ENCODE results near the gene SPPL2C.

Gene SPPL2C, protein sequence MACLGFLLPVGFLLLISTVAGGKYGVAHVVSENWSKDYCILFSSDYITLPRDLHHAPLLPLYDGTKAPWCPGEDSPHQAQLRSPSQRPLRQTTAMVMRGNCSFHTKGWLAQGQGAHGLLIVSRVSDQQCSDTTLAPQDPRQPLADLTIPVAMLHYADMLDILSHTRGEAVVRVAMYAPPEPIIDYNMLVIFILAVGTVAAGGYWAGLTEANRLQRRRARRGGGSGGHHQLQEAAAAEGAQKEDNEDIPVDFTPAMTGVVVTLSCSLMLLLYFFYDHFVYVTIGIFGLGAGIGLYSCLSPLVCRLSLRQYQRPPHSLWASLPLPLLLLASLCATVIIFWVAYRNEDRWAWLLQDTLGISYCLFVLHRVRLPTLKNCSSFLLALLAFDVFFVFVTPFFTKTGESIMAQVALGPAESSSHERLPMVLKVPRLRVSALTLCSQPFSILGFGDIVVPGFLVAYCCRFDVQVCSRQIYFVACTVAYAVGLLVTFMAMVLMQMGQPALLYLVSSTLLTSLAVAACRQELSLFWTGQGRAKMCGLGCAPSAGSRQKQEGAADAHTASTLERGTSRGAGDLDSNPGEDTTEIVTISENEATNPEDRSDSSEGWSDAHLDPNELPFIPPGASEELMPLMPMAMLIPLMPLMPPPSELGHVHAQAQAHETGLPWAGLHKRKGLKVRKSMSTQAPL

DNA sequence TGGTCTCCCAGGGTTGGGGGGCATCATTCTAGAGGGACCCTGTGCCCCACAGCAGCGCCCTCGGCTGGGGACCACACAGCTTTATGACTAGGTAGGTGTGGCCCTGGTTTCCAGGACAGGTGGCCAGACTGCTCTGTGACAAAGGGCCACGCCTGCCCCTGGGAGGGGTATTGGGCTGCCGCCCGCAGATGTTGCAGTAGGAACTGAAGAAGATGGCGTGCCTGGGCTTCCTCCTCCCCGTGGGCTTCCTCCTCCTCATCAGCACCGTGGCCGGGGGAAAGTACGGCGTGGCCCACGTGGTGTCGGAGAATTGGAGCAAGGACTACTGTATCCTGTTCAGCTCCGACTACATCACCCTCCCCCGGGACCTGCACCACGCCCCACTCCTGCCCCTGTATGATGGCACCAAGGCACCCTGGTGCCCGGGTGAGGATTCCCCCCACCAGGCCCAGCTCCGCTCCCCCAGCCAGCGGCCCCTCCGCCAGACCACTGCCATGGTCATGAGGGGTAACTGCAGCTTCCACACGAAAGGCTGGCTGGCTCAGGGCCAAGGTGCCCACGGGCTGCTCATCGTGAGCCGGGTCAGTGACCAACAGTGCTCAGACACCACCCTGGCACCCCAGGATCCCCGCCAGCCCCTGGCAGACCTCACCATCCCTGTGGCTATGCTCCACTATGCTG, at the start of gene SPPL2C:
SPPL2C (plus strand) TSS at position 187 of the 681 bp plus-strand sequence; CDS start at position 213, 26 bp downstream.
- H3K27me3 Mint-ChIP-seq: peaks cover 8% of the 10 kb centered on the region
- CTCF ChIA-PET: no interaction called here
- no peaks in the 10 kb centered on the region for H3K36me3 Mint-ChIP-seq
- H3K4me1 Mint-ChIP-seq: no peaks in the 10 kb centered on the region
- no peak for DNase-seq
- no peak within 1 kb of the TSS for H3K4me3 Mint-ChIP-seq
- no peak within 1 kb of the TSS for H3K27ac Mint-ChIP-seq
- H3K9me3 Mint-ChIP-seq: no peaks in the 10 kb centered on the region

DNA sequence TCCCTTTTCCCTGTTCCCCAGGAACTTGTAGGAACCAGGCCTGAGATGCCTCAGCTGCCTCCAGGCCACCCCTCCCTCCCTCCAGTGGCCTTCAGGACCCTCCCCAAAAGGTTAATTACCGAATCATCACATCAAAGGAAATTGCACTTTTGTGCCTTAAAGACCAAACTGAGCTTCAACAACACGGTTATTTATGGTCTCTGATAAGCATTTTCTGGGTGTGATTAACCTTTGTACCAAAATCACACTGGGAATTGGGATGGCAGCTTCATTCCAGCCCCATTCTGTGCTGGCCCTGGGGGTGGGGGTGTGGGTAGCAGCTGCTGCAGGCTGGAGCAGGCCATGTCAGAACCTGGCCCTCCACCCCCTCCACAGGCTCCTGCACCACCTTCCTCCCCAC, 43.9 kb upstream of the SPPL2C start:
- Mint-ChIP-seq H3K27me3 (peaks cover 52% of the 10 kb centered on the region), H3K4me3 (no peak overlapping the region), H3K9me3 (no peaks in the 10 kb centered on the region), H3K4me1 (no peaks in the 10 kb centered on the region), H3K36me3 (no peaks in the 10 kb centered on the region), H3K27ac (no peak overlapping the region)
- CTCF ChIA-PET: no interaction called here
- DNase-seq: no peak

DNA sequence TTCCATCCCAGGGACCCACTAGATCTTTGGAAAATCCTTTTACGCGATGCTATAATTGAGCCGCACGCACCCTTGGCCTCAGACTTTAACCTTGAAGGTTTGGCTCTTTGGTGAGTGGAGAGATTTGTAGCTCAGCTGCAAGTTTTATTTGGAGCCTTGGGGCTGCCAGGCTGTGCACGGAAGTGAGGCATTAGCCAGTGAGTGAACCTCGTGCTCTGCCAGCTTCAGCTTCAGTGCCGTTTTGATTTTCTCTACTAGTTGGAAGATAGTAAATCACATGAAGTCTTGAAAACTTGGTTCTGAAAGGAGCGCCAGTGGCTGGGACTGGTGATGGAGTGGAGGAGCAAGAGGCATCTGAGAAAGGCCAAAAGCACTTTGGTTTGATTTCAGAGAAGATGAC, 43.3 kb upstream of the SPPL2C start:
- Mint-ChIP-seq H3K27me3 (peaks cover 47% of the 10 kb centered on the region), H3K36me3 (no peaks in the 10 kb centered on the region), H3K27ac (no peak overlapping the region), H3K4me1 (no peaks in the 10 kb centered on the region), H3K9me3 (no peaks in the 10 kb centered on the region), H3K4me3 (no peak overlapping the region)
- DNase-seq: no peak
- CTCF ChIA-PET: no interaction called here

DNA sequence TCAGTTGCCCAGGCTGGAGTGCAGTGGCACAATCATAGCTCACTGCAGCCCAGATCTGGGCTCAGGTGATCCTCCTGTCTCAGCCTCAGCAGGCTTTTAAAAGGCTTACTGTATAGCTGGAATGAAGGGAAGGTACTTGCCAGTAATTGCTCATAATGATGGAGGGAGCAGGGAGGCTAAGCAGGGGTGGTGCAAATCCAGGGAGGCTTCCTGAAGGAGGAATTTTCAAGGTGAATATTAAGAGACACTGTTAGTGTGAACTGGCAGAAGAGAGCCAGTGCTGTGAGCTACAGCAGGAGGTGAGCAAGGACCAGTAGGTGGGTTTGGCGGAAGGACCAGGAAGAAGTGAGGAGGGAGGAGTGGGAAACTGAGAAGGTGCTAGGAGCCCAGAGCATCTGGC, 35.8 kb upstream of the SPPL2C start:
- Mint-ChIP-seq H3K36me3 (no peaks in the 10 kb centered on the region), H3K27me3 (peaks cover 41% of the 10 kb centered on the region), H3K9me3 (no peaks in the 10 kb centered on the region), H3K4me3 (no peak overlapping the region), H3K27ac (no peak overlapping the region), H3K4me1 (no peaks in the 10 kb centered on the region)
- DNase-seq: no peak
- CTCF ChIA-PET: no interaction called here

DNA sequence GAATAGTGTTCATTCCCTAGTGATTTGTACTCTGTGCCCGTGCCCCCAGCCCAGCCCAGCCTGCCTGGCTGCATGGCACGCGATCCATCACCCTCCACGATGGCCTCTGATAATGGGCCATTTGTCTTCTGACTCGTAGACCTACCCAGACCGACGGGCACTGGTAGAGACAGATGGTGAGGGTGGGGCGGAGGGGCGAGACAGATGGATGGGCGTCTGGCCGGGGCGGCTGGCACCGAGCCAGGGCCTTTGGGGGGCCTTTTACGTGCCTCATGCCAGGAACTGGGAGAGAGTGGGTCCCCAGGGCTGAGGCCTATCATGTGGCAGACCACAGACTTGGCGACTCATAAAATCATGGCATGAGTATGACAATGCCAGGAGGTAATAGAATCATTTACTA, 35.2 kb upstream of the SPPL2C start:
- Mint-ChIP-seq H3K4me3 (no peak overlapping the region), H3K27ac (no peak overlapping the region), H3K27me3 (peaks cover 42% of the 10 kb centered on the region), H3K36me3 (no peaks in the 10 kb centered on the region), H3K4me1 (no peaks in the 10 kb centered on the region), H3K9me3 (no peaks in the 10 kb centered on the region)
- no peak for DNase-seq
- CTCF ChIA-PET: no interaction called here

DNA sequence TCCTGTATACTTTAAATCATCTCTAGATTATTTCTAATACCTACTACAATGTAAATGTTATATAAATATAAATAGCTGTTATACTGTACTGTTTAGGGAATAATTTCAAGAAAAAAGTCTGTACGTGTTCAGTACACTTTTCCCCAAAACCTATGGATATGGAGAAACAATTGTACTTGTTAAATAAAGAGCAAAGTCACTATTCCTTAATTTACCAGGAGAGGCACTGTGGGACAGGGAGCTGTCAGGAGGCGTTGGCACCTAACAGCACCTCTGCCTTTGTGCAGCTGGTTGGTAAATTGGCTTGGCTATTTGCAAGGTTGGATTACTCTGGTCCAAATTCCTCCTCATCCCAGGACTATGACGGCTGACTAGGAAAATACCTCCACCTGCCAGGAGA, 32.6 kb upstream of the SPPL2C start:
- Mint-ChIP-seq H3K36me3 (no peaks in the 10 kb centered on the region), H3K4me1 (no peaks in the 10 kb centered on the region), H3K27me3 (peaks cover 38% of the 10 kb centered on the region), H3K9me3 (no peaks in the 10 kb centered on the region), H3K27ac (no peak overlapping the region), H3K4me3 (no peak overlapping the region)
- CTCF ChIA-PET: interaction anchor here (1.2 kb wide), 1 partner anchor 20 kb away, joined by 5 read pairs; no protein-coding TSS in a partner anchor
- no peak for DNase-seq

DNA sequence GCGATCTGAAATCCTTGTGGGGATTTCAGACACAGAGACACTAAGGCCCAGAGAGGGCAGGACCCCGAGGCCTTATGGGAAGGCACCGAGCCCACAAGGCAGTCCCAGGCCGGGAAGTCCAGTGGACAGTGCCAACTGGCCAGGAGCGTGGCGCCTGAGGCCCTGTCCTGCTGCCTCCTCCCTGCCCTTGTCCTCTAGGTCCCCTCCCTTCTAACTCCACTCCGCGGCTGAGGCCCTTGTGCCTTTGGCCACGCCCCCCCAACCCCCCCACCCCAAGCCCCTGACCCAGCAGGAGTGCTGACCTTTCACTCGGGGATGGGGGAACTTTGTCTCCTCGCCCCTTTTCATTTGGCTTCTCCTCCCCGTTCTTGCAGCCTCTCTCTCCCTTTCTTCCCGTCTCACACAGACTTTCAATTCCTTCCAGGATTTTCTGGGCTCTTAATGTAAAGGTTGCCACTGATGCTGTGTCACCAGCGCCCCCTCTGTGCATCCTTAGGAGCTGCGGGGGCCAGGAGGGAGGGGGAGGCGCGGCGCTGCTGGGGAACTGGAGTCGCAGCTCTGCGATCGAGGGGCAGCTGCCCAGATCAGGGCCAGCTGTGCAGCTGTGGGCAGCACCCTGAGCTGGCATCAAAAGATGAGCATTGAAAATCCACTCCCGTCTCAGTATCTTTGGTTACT, 31.5 kb upstream of the SPPL2C start:
- Mint-ChIP-seq H3K4me1 (no peaks in the 10 kb centered on the region), H3K9me3 (no peaks in the 10 kb centered on the region), H3K36me3 (no peaks in the 10 kb centered on the region), H3K27me3 (peaks cover 37% of the 10 kb centered on the region), H3K4me3 (no peak overlapping the region), H3K27ac (no peak overlapping the region)
- no peak for DNase-seq
- CTCF ChIA-PET: no interaction called here

DNA sequence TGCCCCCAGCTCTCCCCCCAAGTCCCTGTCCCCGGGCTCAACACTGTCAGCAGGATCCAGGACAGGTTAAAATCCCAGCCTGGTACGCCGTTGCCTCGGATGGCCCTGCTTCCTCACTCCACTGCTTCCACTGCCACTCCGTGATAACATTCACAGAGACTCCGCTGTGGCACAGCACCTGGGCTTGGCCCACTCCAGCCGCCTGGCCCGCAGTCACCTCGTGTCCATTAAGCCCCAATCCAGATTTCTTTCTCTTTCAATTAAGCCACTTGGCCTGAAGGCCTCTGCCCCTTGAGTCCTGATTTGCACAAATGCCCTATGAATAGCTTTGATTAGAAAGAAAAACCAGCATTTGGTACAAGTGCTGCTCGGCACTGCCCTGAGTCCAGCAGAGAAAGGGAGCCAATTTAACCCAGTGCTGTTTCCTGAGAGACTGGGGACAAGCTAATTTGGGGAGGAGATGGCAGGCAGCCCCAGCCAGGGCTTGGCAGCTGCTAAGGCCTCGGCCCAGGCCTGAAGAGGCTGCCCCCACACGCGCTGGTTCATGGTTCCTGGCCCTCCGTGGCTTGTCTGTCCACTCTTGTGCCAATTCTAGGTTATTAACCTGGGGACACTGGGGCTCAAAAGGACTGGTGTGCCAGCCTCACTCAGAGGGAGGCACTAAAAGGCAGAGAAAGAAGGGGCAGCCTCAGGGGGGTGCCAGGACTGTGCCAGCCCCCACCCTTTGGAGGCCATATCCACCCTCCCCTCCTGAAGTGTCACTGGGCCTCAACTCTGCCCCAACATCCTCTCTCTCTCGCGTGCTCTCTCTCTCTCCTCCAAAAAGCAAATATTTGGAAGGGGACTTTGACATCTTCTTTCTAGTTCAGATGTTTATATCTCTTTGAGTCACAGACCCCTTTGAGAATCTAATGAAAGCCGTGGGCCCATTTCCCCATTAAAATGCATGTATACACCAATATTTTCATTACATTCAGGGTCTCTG, 29.8 kb upstream of the SPPL2C start:
- no peak for DNase-seq
- Mint-ChIP-seq H3K4me3 (no peak overlapping the region), H3K27ac (no peak overlapping the region), H3K4me1 (no peaks in the 10 kb centered on the region), H3K36me3 (no peaks in the 10 kb centered on the region), H3K27me3 (peaks cover 37% of the 10 kb centered on the region), H3K9me3 (no peaks in the 10 kb centered on the region)
- CTCF ChIA-PET: no interaction called here

DNA sequence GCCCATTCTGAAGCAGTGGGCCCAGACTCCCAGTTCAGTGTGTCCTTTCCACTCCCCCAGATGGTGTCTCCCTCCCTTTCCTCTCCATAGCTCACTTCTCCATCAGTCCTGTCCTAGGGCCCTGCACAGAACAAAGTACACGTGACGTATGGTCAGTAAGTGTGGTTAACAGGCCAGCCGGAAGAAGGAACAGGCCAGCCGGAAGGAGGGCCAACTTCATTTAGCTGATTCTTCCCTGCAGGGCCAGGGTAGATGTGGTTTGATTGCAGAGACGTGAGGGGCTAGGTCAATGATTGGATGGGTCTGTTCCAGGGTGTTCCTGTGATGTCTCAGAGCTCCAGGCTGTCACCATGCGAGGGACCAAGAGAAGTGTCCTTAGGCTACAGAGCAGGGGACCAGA, 28.9 kb upstream of the SPPL2C start:
- Mint-ChIP-seq H3K36me3 (no peaks in the 10 kb centered on the region), H3K27ac (no peak overlapping the region), H3K27me3 (peaks cover 44% of the 10 kb centered on the region), H3K9me3 (no peaks in the 10 kb centered on the region), H3K4me3 (no peak overlapping the region), H3K4me1 (no peaks in the 10 kb centered on the region)
- DNase-seq: no peak
- CTCF ChIA-PET: no interaction called here

DNA sequence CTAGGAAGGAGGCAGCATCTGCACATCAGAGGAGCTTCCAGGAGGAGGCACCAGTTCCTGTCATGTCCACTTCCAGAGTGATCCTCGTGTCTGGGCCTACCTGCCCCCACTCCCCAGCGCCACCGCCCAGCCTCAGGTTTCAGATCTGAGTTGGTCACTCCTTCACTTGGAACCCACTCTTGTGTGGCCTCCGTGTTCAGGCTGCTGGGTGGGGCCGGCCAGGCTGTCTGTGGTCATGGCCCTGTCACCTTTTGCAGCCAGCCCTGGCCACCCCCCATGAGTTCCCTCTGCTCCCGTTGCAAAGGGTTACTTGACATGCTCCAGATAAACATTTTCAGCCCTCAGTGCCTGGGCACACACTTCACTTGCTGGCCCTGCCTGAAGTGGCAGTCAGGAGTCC, 26.6 kb upstream of the SPPL2C start:
- DNase-seq: no peak
- no peaks in the 10 kb centered on the region for H3K4me1 Mint-ChIP-seq
- no peak overlapping the region for H3K4me3 Mint-ChIP-seq
- H3K27me3 Mint-ChIP-seq: peaks cover 49% of the 10 kb centered on the region
- H3K27ac Mint-ChIP-seq: no peak overlapping the region
- no peaks in the 10 kb centered on the region for H3K36me3 Mint-ChIP-seq
- CTCF ChIA-PET: interaction anchor here (1.0 kb wide), 1 partner anchor 14 kb away, joined by 4 read pairs; no protein-coding TSS in a partner anchor
- H3K9me3 Mint-ChIP-seq: no peaks in the 10 kb centered on the region

DNA sequence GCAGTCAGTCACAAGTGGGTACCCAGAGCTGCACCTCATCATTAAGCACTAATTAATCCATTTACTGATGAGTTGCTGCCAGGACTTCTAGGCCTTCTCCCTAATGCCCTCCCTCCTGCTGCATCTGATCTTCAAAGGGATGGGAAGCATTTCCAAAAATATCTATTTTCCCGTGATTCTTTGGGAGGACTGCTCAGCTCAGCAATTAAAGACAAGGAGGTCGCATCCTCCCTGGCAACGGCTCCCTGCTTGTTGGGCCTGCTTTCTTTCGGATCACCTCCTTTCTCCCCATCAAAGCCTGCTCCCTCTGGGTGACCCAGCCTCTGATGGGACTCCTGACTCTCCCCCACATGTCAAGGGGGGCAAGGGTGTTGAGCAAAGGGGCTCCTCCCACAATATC, 26.0 kb upstream of the SPPL2C start:
- Mint-ChIP-seq H3K27ac (no peak overlapping the region), H3K9me3 (no peaks in the 10 kb centered on the region), H3K27me3 (peaks cover 47% of the 10 kb centered on the region), H3K4me1 (no peaks in the 10 kb centered on the region), H3K36me3 (no peaks in the 10 kb centered on the region), H3K4me3 (no peak overlapping the region)
- CTCF ChIA-PET: interaction anchor here (1.0 kb wide), 1 partner anchor 13 kb away, joined by 4 read pairs; no protein-coding TSS in a partner anchor
- no peak for DNase-seq

DNA sequence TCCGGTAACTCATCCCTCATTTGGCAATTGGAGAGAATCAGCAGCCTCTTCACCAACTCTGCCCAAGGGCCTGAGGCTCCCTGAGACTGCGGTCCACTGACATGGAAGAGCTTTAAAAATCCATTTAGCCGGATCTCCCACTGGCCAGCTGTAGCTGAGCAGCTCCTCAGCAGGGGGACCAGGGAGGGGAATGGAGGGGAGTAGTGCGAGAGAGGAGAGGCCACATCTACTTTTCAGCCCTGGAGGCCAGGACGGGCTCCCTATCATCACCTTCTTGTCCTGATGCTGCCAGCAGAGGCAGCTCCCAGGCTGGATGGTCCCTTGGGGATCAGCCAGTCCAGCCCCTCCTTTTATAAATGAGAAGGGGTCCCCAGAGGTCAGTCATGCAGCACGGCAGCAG, 25.0 kb upstream of the SPPL2C start:
- no peak overlapping the region for H3K4me3 Mint-ChIP-seq

DNA sequence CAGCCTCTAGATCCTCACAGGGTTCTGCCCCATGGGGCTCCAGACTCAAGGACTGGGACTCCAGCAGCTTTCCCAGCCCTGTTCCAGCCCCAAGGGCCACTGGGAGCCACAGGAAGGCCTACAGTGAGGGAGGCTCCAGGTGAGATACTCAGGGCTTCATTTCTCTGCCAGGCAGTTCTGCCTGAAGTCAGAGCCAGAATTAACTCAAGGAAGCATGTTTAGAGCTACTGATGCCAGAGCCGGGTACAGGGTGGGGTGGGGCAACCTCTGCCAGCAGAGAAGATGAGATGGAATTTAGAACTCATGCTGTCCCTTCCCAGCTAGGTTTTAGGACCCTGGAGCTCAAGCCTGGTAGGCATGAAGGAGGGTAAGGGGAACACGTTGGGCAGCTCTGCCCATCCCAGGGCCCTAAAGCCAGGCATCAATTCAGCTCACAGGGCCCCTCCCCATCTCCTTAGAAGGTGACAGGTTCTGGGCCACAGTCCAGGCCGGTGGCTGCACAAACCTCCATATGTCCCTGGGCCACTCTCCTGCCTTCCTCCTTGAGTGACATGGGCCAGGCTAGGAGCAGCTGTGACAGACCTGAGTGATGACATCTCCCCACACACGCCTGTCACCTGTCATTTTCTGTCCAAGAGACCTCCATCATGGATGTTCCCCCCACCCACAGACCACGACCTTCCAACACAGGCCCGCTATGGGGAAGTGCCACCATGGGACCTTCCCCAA, 24.5 kb upstream of the SPPL2C start:
- CTCF ChIA-PET: interaction anchor here (0.7 kb wide), 1 partner anchor 32 kb away, joined by 3 read pairs; no protein-coding TSS in a partner anchor
- no peaks in the 10 kb centered on the region for H3K9me3 Mint-ChIP-seq
- H3K4me1 Mint-ChIP-seq: no peaks in the 10 kb centered on the region
- no peaks in the 10 kb centered on the region for H3K36me3 Mint-ChIP-seq
- H3K4me3 Mint-ChIP-seq: no peak overlapping the region
- no peak overlapping the region for H3K27ac Mint-ChIP-seq
- peaks cover 39% of the 10 kb centered on the region for H3K27me3 Mint-ChIP-seq
- DNase-seq: no peak

More for the DNA sequence above, 25.0 kb upstream of the SPPL2C start:
- H3K27ac Mint-ChIP-seq: no peak overlapping the region
- CTCF ChIA-PET: no interaction called here
- H3K27me3 Mint-ChIP-seq: peaks cover 45% of the 10 kb centered on the region
- H3K36me3 Mint-ChIP-seq: no peaks in the 10 kb centered on the region
- H3K4me1 Mint-ChIP-seq: no peaks in the 10 kb centered on the region
- DNase-seq: no peak
- no peaks in the 10 kb centered on the region for H3K9me3 Mint-ChIP-seq

Measured in activated naive CD4-positive, alpha-beta T cell treated with anti-CD3 and anti-CD28 coated beads, Interleukin-2, amount 10 ng/mL, durations not matched to agents 7 days and 5 days (primary cell).